Esophagus squamous epithelium (tissue), 5 donors: Measurements from ENCODE around the gene CDKAL1. TPM values are rescaled to one million over a fixed set of nuclear protein-coding genes. Genes with fewer than 3 reads are reported as not detected.

Experiments
- DNase-seq: peaks from one replicate; lab custom pipeline; 2025; lab: John Stamatoyannopoulos, UW
- H3K27ac ChIP-seq, 4 donors: fragments of 200-600 bp; sonication (generic); one replicate each; pipeline ENCODE4 v1.5.1; 2016 to 2019; ENCODE audit warnings: mild to moderate bottlenecking in 1 of 4
- H3K27me3 ChIP-seq, 4 donors: fragments of 200-600 bp; sonication (generic); 1 replicate in 3 of 4; 2 replicates in 1 of 4; pipeline versions ENCODE4 v1.5.1 to v1.6.0; 2017 to 2021; ENCODE audit warnings: antibody characterized with exemption in 1 of 4
- H3K36me3 ChIP-seq, 3 donors: fragments of 200-600 bp; sonication (generic); one replicate each; pipeline ENCODE4 v1.5.1; 2016 to 2019
- H3K4me1 ChIP-seq, 3 donors: fragments of 200-600 bp; sonication (generic); one replicate each; pipeline ENCODE4 v1.5.1; 2017 to 2019
- H3K4me3 ChIP-seq, 4 donors: fragments of 200-600 bp; sonication (generic); 1 replicate in 3 of 4; 2 replicates in 1 of 4; pipeline ENCODE4 v1.5.1; 2016 to 2019; ENCODE audit warnings: mild to moderate bottlenecking in 2 of 4, moderate library complexity in 1 of 4
- H3K9me3 ChIP-seq, 3 donors: fragments of 200-600 bp; sonication (generic); one replicate each; pipeline ENCODE4 v1.5.1; 2016 to 2019
- CTCF ChIP-seq, 6 experiments: fragments of 450-650 bp in 4 of 6; fragments of 200-600 bp in 2 of 6; sonication (generic) in 2 of 6; IDR thresholded peaks; one replicate each; pipeline ENCODE4 v1.5.1; 2016 to 2019; ENCODE audit warnings: antibody characterized with exemption in 6 of 6, mild to moderate bottlenecking in 4 of 6, moderate library complexity in 4 of 6
- POLR2A ChIP-seq, 4 donors: fragments of 450-650 bp; IDR thresholded peaks; one replicate each; pipeline ENCODE4 v1.6.1; 2017; ENCODE audit warnings: antibody characterized with exemption in 4 of 4, mild to moderate bottlenecking in 4 of 4, moderate library complexity in 3 of 4
- WGBS, 2 donors: methylation state at CpG; one replicate each; pipeline ENCODE4 v1.1.5; 2018; 5-methylcytosine and 5-hydroxymethylcytosine counted together
- intact Hi-C: fragments of 100-400 bp; cut with DNase I; formaldehyde crosslinking; loops from one replicate; pipeline ENCODE4 v1.15.0; 2022
- total RNA-seq, 4 donors: library from RNA; depleted of rRNA; stranded (reverse); fragments of >200 nt; gene quantifications; one replicate each; pipeline ENCODE4 v1.1.0, GENCODE V29; 2016
- donor health status: DM: yes; HTN: yes; CAD: no.

CDKAL1 gene
- total RNA-seq, 4 donors from 2014 or later = 6.5 to 13.0 (median 10.7) TPM

GRCh38 chr6:20700375-20700774 lies 166.1 kb downstream of the CDKAL1 start:
- Histone ChIP-seq H3K4me3 (no peak overlapping the region), H3K36me3 (no peaks in the 10 kb centered on the region), H3K4me1 (peaks cover 0 to 41% (median 0%) of the 10 kb centered on the region in 3 donors), H3K27ac (peak overlapping the region in 2 of 4 donors; percentile 45 to 69), H3K9me3 (no peaks in the 10 kb centered on the region), H3K27me3 (no peaks in the 10 kb centered on the region)
- intact Hi-C loops = no loop called here
- DNase-seq = no peak
- TF ChIP-seq POLR2A (IDR thresholded peaks at IDR 0.05) (no peak), CTCF (IDR thresholded peaks at IDR 0.05) (no peak)

GRCh38 chr6:20702366-20702765 lies 168.1 kb downstream of the CDKAL1 start:
- H3K36me3 ChIP-seq = no peaks in the 10 kb centered on the region
- intact Hi-C loops = no loop called here
- H3K4me1 ChIP-seq = peaks cover 0 to 55% (median 0%) of the 10 kb centered on the region in 3 donors
- H3K9me3 ChIP-seq = no peaks in the 10 kb centered on the region
- no peak for DNase-seq
- no peaks in the 10 kb centered on the region for H3K27me3 ChIP-seq
- WGBS, 2 donors = 95 to 97% methylated on average over 10 to 12 of the region's 13 CpGs
- TF ChIP-seq CTCF (IDR thresholded peaks at IDR 0.05) (no peak), POLR2A (IDR thresholded peaks at IDR 0.05) (no peak)
- H3K27ac ChIP-seq = no peak overlapping the region
- no peak overlapping the region for H3K4me3 ChIP-seq

GRCh38 chr6:20703049-20703448 lies 168.8 kb downstream of the CDKAL1 start:
- no peak overlapping the region for H3K4me3 ChIP-seq
- peaks cover 0 to 48% (median 0%) of the 10 kb centered on the region in 3 donors for H3K4me1 ChIP-seq
- WGBS, 2 donors = 87 to 93% methylated on average over 3 of the region's 3 CpGs
- H3K27ac ChIP-seq = no peak overlapping the region
- no peaks in the 10 kb centered on the region for H3K36me3 ChIP-seq
- intact Hi-C loops = no loop called here
- TF ChIP-seq POLR2A (IDR thresholded peaks at IDR 0.05) (no peak), CTCF (IDR thresholded peaks at IDR 0.05) (no peak)
- no peak for DNase-seq
- H3K9me3 ChIP-seq = no peaks in the 10 kb centered on the region
- no peaks in the 10 kb centered on the region for H3K27me3 ChIP-seq

- Histone ChIP-seq H3K27ac (no peak overlapping the region), H3K4me1 (peaks cover 0 to 42% (median 0%) of the 10 kb centered on the region in 3 donors), H3K4me3 (no peak overlapping the region), H3K9me3 (no peaks in the 10 kb centered on the region), H3K36me3 (no peaks in the 10 kb centered on the region), H3K27me3 (no peaks in the 10 kb centered on the region)
- TF ChIP-seq POLR2A (IDR thresholded peaks at IDR 0.05) (no peak), CTCF (IDR thresholded peaks at IDR 0.05) (no peak)
- intact Hi-C loops = no loop called here
- 83 to 84% methylated on average over 2 of the region's 2 CpGs for WGBS, 2 donors
- DNase-seq = no peak
Observed at GRCh38 chr6:20704325-20705025, 170.2 kb downstream of the CDKAL1 start.

- Histone ChIP-seq H3K4me1 (peaks cover 0 to 32% (median 0%) of the 10 kb centered on the region in 3 donors), H3K27me3 (no peaks in the 10 kb centered on the region), H3K27ac (no peak overlapping the region), H3K9me3 (no peaks in the 10 kb centered on the region), H3K4me3 (no peak overlapping the region), H3K36me3 (no peaks in the 10 kb centered on the region)
- TF ChIP-seq CTCF (IDR thresholded peaks at IDR 0.05) = no peak
- TF ChIP-seq POLR2A (IDR thresholded peaks at IDR 0.05) = no peak
- WGBS, 2 donors = 66 to 98% methylated on average over 3 to 5 of the region's 5 CpGs
- no peak for DNase-seq
- intact Hi-C loops = no loop called here
Observed at GRCh38 chr6:20705741-20706140, 171.5 kb downstream of the CDKAL1 start.
